K562 (cell line): Measurements from ENCODE around the gene LST1. TPM values are rescaled to one million over a fixed set of nuclear protein-coding genes. Genes with fewer than 3 reads are reported as not detected.

Source experiments
- CHD2 ChIP-seq: IDR thresholded peaks from 2 replicates; pipeline ENCODE4 v1.6.1; 2011; ENCODE audit warnings: low read depth, low read length
- CXXC5 ChIP-seq: fragments of 250-450 bp; sonication (Bioruptor Pico); IDR thresholded peaks from 2 replicates; pipeline ENCODE4 v1.8.0; 2022; ENCODE audit warnings: inconsistent platforms, mild to moderate bottlenecking, moderate library complexity
- ERF ChIP-seq: fragments of 450-650 bp; formaldehyde crosslinking; IDR thresholded peaks from 2 replicates; pipeline ENCODE4 v1.4.0; 2020; ENCODE audit warnings: mild to moderate bottlenecking, mixed read lengths
- ILK ChIP-seq: fragments of 450-650 bp; IDR thresholded peaks from 2 replicates; pipeline ENCODE4 v1.6.1; 2016; ENCODE audit warnings: missing genetic modification characterization, low read depth, mild to moderate bottlenecking, missing compliant biosample characterization, moderate library complexity, borderline replicate concordance
- MYBL2 ChIP-seq, 2 experiments: fragments of 450-650 bp in 1 of 2; sonication (generic) in 1 of 2; formaldehyde crosslinking in 1 of 2; IDR thresholded peaks; 2 replicates each; pipeline versions ENCODE4 v1.6.1 to v1.8.1; 2017 to 2022; ENCODE audit warnings: borderline replicate concordance in 1 of 2, inconsistent platforms in 1 of 2, low read depth in 1 of 2, mild to moderate bottlenecking in 1 of 2, missing genetic modification reagents in 1 of 2, moderate library complexity in 1 of 2
- NR2C2 ChIP-seq, 2 experiments: fragments of 200-800 bp in 1 of 2; sonication (Bioruptor generic) in 1 of 2; sonication (generic) in 1 of 2; formaldehyde crosslinking in 1 of 2; IDR thresholded peaks; 2 replicates each; pipeline versions ENCODE4 v1.6.1 to v1.8.0; 2016 to 2022; ENCODE audit warnings: mild to moderate bottlenecking in 1 of 2, missing compliant biosample characterization in 1 of 2, missing genetic modification characterization in 1 of 2, missing genetic modification reagents in 1 of 2
- NRF1 ChIP-seq, 2 experiments: fragments of 450-650 bp; IDR thresholded peaks in 1 of 2; conservative IDR thresholded peaks in 1 of 2; 2 replicates each; pipeline ENCODE4 v1.6.1; 2014; ENCODE audit warnings: mild to moderate bottlenecking in 2 of 2
- SMARCA4 ChIP-seq: fragments of 450-650 bp; IDR thresholded peaks from 2 replicates; pipeline ENCODE4 v1.6.1; 2016
- TAF15 ChIP-seq: fragments of 200-400 bp; formaldehyde crosslinking; IDR thresholded peaks from 2 replicates; pipeline ENCODE4 v1.6.1; 2017; ENCODE audit warnings: mild to moderate bottlenecking, low read depth, low read length, moderate library complexity
- TCF3 ChIP-seq: sonication (generic); formaldehyde crosslinking; IDR thresholded peaks from 2 replicates; pipeline ENCODE4 v1.4.0; 2020; ENCODE audit warnings: mild to moderate bottlenecking, missing genetic modification reagents
- TEAD1 ChIP-seq, 2 experiments: fragments of 450-650 bp in 1 of 2; sonication (generic) in 1 of 2; formaldehyde crosslinking; IDR thresholded peaks; 2 replicates each; pipeline versions ENCODE4 v1.4.0 to v1.8.0; 2020 to 2022; ENCODE audit warnings: mild to moderate bottlenecking in 2 of 2, missing genetic modification reagents in 1 of 2
- ZNF316 ChIP-seq: fragments of 450-650 bp; IDR thresholded peaks from 2 replicates; pipeline ENCODE4 v1.6.1; 2016
- ZNF41 ChIP-seq: fragments of 250-450 bp; sonication (Bioruptor Pico); conservative IDR thresholded peaks from 2 replicates; pipeline ENCODE4 v1.4.0; 2020; ENCODE audit warnings: mild to moderate bottlenecking
- ZNF668 ChIP-seq: fragments of 250-450 bp; sonication (Bioruptor Pico); IDR thresholded peaks from 2 replicates; pipeline ENCODE4 v1.8.0; 2022; ENCODE audit warnings: mild to moderate bottlenecking, inconsistent platforms
- polyA plus RNA-seq, 8 experiments: library from polyadenylated mRNA; depleted of rRNA in 4 of 8; stranded (reverse) in 5 of 8; unstranded in 3 of 8; fragments of >200 nt; fragmentation: Nextera tagmentation in 2 of 8; fragmentation: Illumina TruSeq in 1 of 8; extraction: Ambion mirVana in 2 of 8; extraction: Trizol in 1 of 8; gene quantifications; 2 replicates each; pipeline versions ENCODE4 v1.2.1 to v1.2.3, GENCODE V29; 2011 to 2014; ENCODE audit warnings: inconsistent platforms in 1 of 8, missing spikeins in 1 of 8
- total RNA-seq, 7 experiments: library from RNA; depleted of rRNA in 6 of 7; stranded (reverse); fragments of >200 nt in 6 of 7; fragmentation: Illumina TruSeq in 2 of 7; extraction: Trizol in 2 of 7; gene quantifications; 2 replicates each; pipeline versions ENCODE4 v1.2.1 to v1.2.3, GENCODE V29; 2011 to 2021; ENCODE audit warnings: low replicate concordance in 1 of 7
- TF ChIP-seq, protein P1 (sequence below): fragments of 450-650 bp; formaldehyde crosslinking; IDR thresholded peaks from 2 replicates; pipeline ENCODE4 v1.4.0; 2022; ENCODE audit warnings: mild to moderate bottlenecking, moderate library complexity
- TF ChIP-seq, protein P2 (sequence below): fragments of 150-350 bp; conservative IDR thresholded peaks from 2 replicates; pipeline ENCODE4 v1.6.1; 2014; ENCODE audit warnings: low read length
- TF ChIP-seq, protein P3 (sequence below): sonication (generic); formaldehyde crosslinking; IDR thresholded peaks from 2 replicates; pipeline ENCODE4 v1.8.0; 2022; ENCODE audit warnings: missing genetic modification reagents, mild to moderate bottlenecking, moderate library complexity, borderline replicate concordance
- TF ChIP-seq, protein P4 (sequence below): sonication (generic); formaldehyde crosslinking; IDR thresholded peaks from 2 replicates; pipeline ENCODE4 v1.9.0; 2022; ENCODE audit warnings: mild to moderate bottlenecking, missing genetic modification reagents
- TF ChIP-seq, protein P5 (sequence below): fragments of 250-450 bp; sonication (Bioruptor Pico); IDR thresholded peaks from 2 replicates; pipeline ENCODE4 v1.5.0; 2022; ENCODE audit warnings: mild to moderate bottlenecking

The LST1 gene
- total and polyA plus RNA-seq, 9 of the 15 experiments (the other 6 are each of a cell fraction or from before 2014, with no cell fraction given): 0.82 to 7.8 (median 1.7) TPM

DNA sequence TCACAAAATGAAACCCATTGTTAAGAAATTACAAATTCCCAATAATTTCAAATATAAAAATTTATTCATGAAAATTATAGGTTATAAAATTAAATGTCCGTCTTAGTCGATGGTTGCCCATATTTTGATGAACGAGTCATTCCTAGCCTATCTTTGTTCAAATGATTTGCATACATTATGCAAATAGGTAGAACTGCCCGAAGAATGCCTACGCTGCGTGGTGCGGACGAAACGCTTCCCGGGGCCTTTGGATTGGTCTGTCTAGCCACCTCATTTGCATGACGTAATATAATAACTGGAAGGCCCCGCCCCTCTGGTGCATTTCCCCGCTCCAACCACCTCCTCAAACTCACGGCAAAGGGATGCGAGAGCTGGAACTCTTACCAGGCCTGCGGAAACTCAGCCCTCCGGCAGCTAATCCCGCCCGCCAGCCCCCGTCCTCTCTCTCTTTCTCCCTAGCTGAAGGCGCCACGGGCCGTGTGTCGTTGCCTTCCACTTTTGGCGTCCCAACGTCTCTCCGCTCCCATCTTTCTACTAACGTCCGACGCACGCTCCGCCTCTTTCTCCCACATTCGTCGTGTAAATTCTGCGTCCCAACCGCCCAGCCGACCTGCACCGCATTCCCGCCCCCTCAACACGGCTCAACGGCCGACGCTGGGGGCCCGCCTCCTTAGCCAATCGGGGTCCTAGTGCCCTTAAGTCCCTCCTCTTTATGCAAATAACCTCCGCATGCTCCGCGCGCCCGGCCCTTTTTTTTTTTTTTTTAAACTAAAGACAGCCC lies 33.9 kb downstream of the LST1 start (continued):
- TF ChIP-seq, protein P1, sequence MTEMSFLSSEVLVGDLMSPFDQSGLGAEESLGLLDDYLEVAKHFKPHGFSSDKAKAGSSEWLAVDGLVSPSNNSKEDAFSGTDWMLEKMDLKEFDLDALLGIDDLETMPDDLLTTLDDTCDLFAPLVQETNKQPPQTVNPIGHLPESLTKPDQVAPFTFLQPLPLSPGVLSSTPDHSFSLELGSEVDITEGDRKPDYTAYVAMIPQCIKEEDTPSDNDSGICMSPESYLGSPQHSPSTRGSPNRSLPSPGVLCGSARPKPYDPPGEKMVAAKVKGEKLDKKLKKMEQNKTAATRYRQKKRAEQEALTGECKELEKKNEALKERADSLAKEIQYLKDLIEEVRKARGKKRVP: peak; percentile 91
- TF ChIP-seq MYBL2 (IDR thresholded peaks at IDR 0.05; ENCODE audit: low read depth) (peak; percentile 96), MYBL2 (CRISPR knock-in tag; IDR thresholded peaks at IDR 0.05; ENCODE audit: borderline replicate concordance) (no peak), NRF1 (conservative IDR thresholded peaks at IDR 0.05 in 1 of 2, IDR thresholded peaks at IDR 0.05 in 1 of 2) (peak; percentile 91 to 92), TCF3 (CRISPR knock-in tag) (no peak), ZNF668 (no peak), SMARCA4 (peak; percentile 49; the same call in 1 of the 2 replicates), ILK (tag) (no peak), CXXC5 (peak; percentile 98), CHD2 (peak; percentile 61), TEAD1 (CRISPR knock-in tag; IDR thresholded peaks at IDR 0.05) (peak in 1 of 2 experiments; percentile 98; a peak in 2 of 4 replicates), ERF (CRISPR knock-in tag) (peak; percentile 96), ZNF41 (CRISPR knock-in tag) (0 out of 2 replicates have a peak, but pooled peaks have one; percentile 50), ZNF316 (peak; percentile 54), TAF15 (no peak), NR2C2 (CRISPR knock-in tag; IDR thresholded peaks at IDR 0.05) (peak; percentile 72; the same call in 1 of the 2 replicates), NR2C2 (tag; IDR thresholded peaks at IDR 0.05) (no peak)
- TF ChIP-seq, protein P2, sequence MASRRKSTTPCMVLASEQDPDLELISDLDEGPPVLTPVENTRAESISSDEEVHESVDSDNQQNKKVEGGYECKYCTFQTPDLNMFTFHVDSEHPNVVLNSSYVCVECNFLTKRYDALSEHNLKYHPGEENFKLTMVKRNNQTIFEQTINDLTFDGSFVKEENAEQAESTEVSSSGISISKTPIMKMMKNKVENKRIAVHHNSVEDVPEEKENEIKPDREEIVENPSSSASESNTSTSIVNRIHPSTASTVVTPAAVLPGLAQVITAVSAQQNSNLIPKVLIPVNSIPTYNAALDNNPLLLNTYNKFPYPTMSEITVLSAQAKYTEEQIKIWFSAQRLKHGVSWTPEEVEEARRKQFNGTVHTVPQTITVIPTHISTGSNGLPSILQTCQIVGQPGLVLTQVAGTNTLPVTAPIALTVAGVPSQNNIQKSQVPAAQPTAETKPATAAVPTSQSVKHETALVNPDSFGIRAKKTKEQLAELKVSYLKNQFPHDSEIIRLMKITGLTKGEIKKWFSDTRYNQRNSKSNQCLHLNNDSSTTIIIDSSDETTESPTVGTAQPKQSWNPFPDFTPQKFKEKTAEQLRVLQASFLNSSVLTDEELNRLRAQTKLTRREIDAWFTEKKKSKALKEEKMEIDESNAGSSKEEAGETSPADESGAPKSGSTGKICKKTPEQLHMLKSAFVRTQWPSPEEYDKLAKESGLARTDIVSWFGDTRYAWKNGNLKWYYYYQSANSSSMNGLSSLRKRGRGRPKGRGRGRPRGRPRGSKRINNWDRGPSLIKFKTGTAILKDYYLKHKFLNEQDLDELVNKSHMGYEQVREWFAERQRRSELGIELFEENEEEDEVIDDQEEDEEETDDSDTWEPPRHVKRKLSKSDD: 0 out of 2 replicates have a peak, but pooled peaks have one; percentile 20
- TF ChIP-seq, protein P3, sequence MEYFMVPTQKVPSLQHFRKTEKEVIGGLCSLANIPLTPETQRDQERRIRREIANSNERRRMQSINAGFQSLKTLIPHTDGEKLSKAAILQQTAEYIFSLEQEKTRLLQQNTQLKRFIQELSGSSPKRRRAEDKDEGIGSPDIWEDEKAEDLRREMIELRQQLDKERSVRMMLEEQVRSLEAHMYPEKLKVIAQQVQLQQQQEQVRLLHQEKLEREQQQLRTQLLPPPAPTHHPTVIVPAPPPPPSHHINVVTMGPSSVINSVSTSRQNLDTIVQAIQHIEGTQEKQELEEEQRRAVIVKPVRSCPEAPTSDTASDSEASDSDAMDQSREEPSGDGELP (CRISPR knock-in tag): peak; percentile 94
- TF ChIP-seq, protein P4, sequence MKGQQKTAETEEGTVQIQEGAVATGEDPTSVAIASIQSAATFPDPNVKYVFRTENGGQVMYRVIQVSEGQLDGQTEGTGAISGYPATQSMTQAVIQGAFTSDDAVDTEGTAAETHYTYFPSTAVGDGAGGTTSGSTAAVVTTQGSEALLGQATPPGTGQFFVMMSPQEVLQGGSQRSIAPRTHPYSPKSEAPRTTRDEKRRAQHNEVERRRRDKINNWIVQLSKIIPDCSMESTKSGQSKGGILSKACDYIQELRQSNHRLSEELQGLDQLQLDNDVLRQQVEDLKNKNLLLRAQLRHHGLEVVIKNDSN: peak; percentile 47; the same call in 1 of the 2 replicates
- TF ChIP-seq, protein P5, sequence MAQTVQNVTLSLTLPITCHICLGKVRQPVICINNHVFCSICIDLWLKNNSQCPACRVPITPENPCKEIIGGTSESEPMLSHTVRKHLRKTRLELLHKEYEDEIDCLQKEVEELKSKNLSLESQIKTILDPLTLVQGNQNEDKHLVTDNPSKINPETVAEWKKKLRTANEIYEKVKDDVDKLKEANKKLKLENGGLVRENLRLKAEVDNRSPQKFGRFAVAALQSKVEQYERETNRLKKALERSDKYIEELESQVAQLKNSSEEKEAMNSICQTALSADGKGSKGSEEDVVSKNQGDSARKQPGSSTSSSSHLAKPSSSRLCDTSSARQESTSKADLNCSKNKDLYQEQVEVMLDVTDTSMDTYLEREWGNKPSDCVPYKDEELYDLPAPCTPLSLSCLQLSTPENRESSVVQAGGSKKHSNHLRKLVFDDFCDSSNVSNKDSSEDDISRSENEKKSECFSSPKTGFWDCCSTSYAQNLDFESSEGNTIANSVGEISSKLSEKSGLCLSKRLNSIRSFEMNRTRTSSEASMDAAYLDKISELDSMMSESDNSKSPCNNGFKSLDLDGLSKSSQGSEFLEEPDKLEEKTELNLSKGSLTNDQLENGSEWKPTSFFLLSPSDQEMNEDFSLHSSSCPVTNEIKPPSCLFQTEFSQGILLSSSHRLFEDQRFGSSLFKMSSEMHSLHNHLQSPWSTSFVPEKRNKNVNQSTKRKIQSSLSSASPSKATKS (CRISPR knock-in tag): 0 out of 2 replicates have a peak, but pooled peaks have one; percentile 49
